DOHH2 (cell line): ENCODE data around the gene CSN3.

Experiments
- H3F3A ChIP-seq: fragments of 200-600 bp; sonication (generic), shearing (Covaris generic); 2 replicates; pipeline ENCODE4 v1.6.0; 2016; ENCODE audit warnings: antibody characterized with exemption, mild to moderate bottlenecking; ENCODE audit not compliant: control insufficient read depth, insufficient read depth
- H3K27ac ChIP-seq: fragments of 200-600 bp; sonication (generic); 2 replicates; pipeline ENCODE4 v1.5.1; 2014; ENCODE audit warnings: low read depth, mild to moderate bottlenecking, low read length, moderate library complexity
- H3K27me3 ChIP-seq: fragments of 200-600 bp; sonication (generic); 2 replicates; pipeline ENCODE4 v1.6.1; 2014; ENCODE audit warnings: mild to moderate bottlenecking, low read length, mixed read lengths; ENCODE audit not compliant: control insufficient read depth
- H3K36me3 ChIP-seq: fragments of 200-600 bp; sonication (generic); 2 replicates; pipeline ENCODE4 v1.6.1; 2014; ENCODE audit warnings: mild to moderate bottlenecking, low read length, moderate library complexity, mixed read lengths; ENCODE audit not compliant: control insufficient read depth
- H3K4me1 ChIP-seq: fragments of 200-600 bp; sonication (generic); 2 replicates; pipeline ENCODE4 v1.6.1; 2014; ENCODE audit warnings: mild to moderate bottlenecking, low read length, mixed read lengths; ENCODE audit not compliant: control insufficient read depth
- H3K4me2 ChIP-seq: fragments of 200-600 bp; sonication (generic); 2 replicates; pipeline ENCODE4 v1.6.0; 2014; ENCODE audit warnings: mild to moderate bottlenecking, low read length, moderate library complexity
- H3K4me3 ChIP-seq: fragments of 200-600 bp; sonication (generic); 2 replicates; pipeline ENCODE4 v1.5.1; 2014; ENCODE audit warnings: mild to moderate bottlenecking, low read length, mixed read lengths
- H3K79me2 ChIP-seq: fragments of 200-600 bp; sonication (generic); 2 replicates; pipeline ENCODE4 v1.6.1; 2014; ENCODE audit warnings: mild to moderate bottlenecking, low read length, mixed read lengths; ENCODE audit not compliant: control insufficient read depth
- H3K9me2 ChIP-seq: fragments of 200-600 bp; sonication (generic); replicated peaks from 2 replicates; pipeline ENCODE4 v1.6.1; 2014; ENCODE audit warnings: mild to moderate bottlenecking, low read length, mixed read lengths; ENCODE audit not compliant: control insufficient read depth
- H3K9me3 ChIP-seq: fragments of 200-600 bp; sonication (generic); 2 replicates; pipeline ENCODE4 v1.6.1; 2014; ENCODE audit warnings: antibody characterized with exemption, low read length, mixed read lengths; ENCODE audit not compliant: control insufficient read depth, insufficient read depth
- H4K20me1 ChIP-seq: fragments of 200-600 bp; sonication (generic); 2 replicates; pipeline ENCODE4 v1.6.0; 2014; ENCODE audit warnings: low read depth, mild to moderate bottlenecking, antibody characterized with exemption, low read length, moderate library complexity; ENCODE audit not compliant: control insufficient read depth, insufficient read depth
- EZH2phosphoT487 ChIP-seq: fragments of 200-600 bp; sonication (generic); IDR thresholded peaks from 2 replicates; pipeline ENCODE4 v1.6.1; 2017; ENCODE audit warnings: borderline replicate concordance, mild to moderate bottlenecking, antibody characterized with exemption, low read length, moderate library complexity, mixed read lengths
- TF ChIP-seq, protein P1 (sequence below): fragments of 200-600 bp; sonication (generic); IDR thresholded peaks from one replicate; pipeline ENCODE4 v1.5.1; 2014; ENCODE audit warnings: antibody characterized with exemption, mild to moderate bottlenecking, low read depth, low read length; ENCODE audit not compliant: poor library complexity, severe bottlenecking

CSN3 gene

DNA sequence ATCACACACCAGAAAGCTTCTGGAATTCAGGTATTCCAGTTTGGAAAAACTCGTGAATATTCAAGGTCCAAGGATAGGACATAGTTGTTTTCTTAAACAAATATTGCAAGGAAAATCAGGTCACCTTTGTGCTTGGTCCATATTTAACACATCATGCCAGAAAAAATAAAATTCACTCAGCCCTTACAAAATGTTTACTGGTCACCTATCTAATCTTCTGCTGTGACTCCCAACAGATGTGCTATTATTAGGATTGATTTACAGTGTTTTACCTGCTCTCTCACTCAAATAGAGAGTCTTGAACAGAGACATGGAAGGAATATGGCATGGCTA, 9.5 kb downstream of the CSN3 start:
- Histone ChIP-seq H3K27ac (no peak overlapping the region), H3K79me2 (no peaks in the 10 kb centered on the region), H3F3A (no peaks in the 10 kb centered on the region), H3K4me1 (peaks cover 8% of the 10 kb centered on the region), H3K36me3 (no peaks in the 10 kb centered on the region), H4K20me1 (no peaks in the 10 kb centered on the region), H3K4me3 (no peak overlapping the region), H3K9me2 (no peaks in the 10 kb centered on the region), H3K4me2 (no peak overlapping the region), H3K27me3 (no peaks in the 10 kb centered on the region), H3K9me3 (0 out of 2 replicates have a peak, but pooled peaks cover 4% of the 10 kb centered on the region)
- TF ChIP-seq, protein P1, sequence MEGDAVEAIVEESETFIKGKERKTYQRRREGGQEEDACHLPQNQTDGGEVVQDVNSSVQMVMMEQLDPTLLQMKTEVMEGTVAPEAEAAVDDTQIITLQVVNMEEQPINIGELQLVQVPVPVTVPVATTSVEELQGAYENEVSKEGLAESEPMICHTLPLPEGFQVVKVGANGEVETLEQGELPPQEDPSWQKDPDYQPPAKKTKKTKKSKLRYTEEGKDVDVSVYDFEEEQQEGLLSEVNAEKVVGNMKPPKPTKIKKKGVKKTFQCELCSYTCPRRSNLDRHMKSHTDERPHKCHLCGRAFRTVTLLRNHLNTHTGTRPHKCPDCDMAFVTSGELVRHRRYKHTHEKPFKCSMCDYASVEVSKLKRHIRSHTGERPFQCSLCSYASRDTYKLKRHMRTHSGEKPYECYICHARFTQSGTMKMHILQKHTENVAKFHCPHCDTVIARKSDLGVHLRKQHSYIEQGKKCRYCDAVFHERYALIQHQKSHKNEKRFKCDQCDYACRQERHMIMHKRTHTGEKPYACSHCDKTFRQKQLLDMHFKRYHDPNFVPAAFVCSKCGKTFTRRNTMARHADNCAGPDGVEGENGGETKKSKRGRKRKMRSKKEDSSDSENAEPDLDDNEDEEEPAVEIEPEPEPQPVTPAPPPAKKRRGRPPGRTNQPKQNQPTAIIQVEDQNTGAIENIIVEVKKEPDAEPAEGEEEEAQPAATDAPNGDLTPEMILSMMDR: no peak
- no peak for TF ChIP-seq EZH2phosphoT487

DNA sequence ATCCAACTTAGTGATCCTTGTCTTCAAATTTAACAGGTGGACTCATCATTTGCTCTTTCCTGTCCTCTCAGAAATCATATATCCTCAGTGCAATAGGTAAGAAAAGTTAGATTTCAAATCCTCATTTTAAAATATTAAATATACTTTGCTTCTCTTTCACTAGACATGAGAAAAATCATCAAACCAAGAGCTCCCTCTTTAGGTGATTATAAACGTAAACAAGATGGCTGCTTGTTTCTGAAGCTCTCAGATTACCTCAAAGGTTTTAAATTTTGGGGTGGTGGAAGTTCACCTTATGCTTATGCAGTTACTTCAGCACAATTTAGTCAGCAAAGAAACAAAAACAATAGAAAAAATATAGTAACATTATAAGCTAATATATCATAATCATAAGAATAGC, 27.3 kb downstream of the CSN3 start:
- no peaks in the 10 kb centered on the region for H3F3A ChIP-seq
- no peaks in the 10 kb centered on the region for H4K20me1 ChIP-seq
- H3K9me3 ChIP-seq: no peaks in the 10 kb centered on the region
- H3K27me3 ChIP-seq: no peaks in the 10 kb centered on the region
- H3K27ac ChIP-seq: no peak overlapping the region
- H3K4me3 ChIP-seq: no peak overlapping the region
- H3K4me2 ChIP-seq: no peak overlapping the region
- TF ChIP-seq, protein P1: peak; percentile 38
- no peak for TF ChIP-seq EZH2phosphoT487
- H3K79me2 ChIP-seq: no peaks in the 10 kb centered on the region
- no peaks in the 10 kb centered on the region; the same call in 1 of the 2 replicates for H3K9me2 ChIP-seq
- H3K4me1 ChIP-seq: no peaks in the 10 kb centered on the region
- H3K36me3 ChIP-seq: no peaks in the 10 kb centered on the region

DNA sequence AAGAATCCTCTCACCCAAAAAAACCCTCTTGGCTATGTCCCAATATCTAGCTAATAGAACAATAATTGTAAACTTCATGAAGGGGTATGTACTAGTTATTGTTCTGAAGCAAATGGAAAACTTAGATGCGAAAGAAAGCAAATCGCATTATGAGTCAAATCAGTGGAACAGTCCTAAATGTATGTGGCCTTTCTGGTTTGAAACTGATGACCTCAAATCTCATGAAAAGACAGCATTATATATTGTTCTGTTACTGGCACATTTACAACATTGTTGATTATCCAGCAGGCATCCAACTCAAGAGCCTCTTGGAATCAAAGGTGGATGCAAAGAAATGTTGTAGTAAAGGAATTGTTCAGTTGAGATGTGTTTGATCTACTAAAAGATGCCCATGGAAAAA, 34.7 kb downstream of the CSN3 start:
- no peaks in the 10 kb centered on the region for H3K9me2 ChIP-seq
- H3K27ac ChIP-seq: no peak overlapping the region
- no peaks in the 10 kb centered on the region for H3K79me2 ChIP-seq
- no peaks in the 10 kb centered on the region for H3F3A ChIP-seq
- TF ChIP-seq EZH2phosphoT487: no peak
- TF ChIP-seq, protein P1: no peak
- no peaks in the 10 kb centered on the region for H4K20me1 ChIP-seq
- H3K4me3 ChIP-seq: no peak overlapping the region
- H3K9me3 ChIP-seq: no peaks in the 10 kb centered on the region
- no peaks in the 10 kb centered on the region for H3K27me3 ChIP-seq
- no peaks in the 10 kb centered on the region for H3K4me1 ChIP-seq
- no peak overlapping the region for H3K4me2 ChIP-seq
- H3K36me3 ChIP-seq: no peaks in the 10 kb centered on the region

DNA sequence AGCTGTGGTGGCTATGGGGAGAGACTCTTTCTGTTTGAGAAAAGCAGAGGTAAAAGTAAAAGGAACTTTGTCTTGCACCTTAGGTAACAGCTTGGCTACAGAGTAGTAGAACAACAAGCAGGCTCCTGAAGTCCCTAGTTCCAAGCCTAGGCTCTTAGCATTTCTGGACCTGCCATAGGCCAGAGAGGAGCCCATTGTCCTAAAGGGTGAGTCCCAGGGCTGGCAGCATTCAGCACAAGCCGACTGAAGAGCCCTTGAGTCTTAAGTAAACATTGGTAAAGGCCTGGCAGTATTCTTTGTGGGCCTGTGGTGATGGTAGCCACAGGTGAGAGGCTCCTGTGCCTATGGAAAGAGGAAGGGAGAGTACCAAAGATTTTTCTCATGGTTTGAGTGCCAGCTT, 38.2 kb downstream of the CSN3 start:
- H3K9me3 ChIP-seq: 0 out of 2 replicates have a peak, but pooled peaks cover 2% of the 10 kb centered on the region
- H4K20me1 ChIP-seq: no peaks in the 10 kb centered on the region
- TF ChIP-seq, protein P1: no peak
- no peaks in the 10 kb centered on the region for H3K9me2 ChIP-seq
- H3K27me3 ChIP-seq: no peaks in the 10 kb centered on the region
- H3K4me1 ChIP-seq: no peaks in the 10 kb centered on the region
- no peak overlapping the region for H3K27ac ChIP-seq
- no peaks in the 10 kb centered on the region for H3F3A ChIP-seq
- H3K4me3 ChIP-seq: no peak overlapping the region
- H3K79me2 ChIP-seq: no peaks in the 10 kb centered on the region
- no peak overlapping the region for H3K4me2 ChIP-seq
- no peaks in the 10 kb centered on the region for H3K36me3 ChIP-seq
